ENCODE data around the gene ECI1. TPM values are rescaled to one million over a fixed set of nuclear protein-coding genes. Genes with fewer than 3 reads are reported as not detected.

ECI1 gene
- total RNA-seq, 4 donors from 2014 or later, result 74.0 to 137 (median 79.3) TPM

DNA sequence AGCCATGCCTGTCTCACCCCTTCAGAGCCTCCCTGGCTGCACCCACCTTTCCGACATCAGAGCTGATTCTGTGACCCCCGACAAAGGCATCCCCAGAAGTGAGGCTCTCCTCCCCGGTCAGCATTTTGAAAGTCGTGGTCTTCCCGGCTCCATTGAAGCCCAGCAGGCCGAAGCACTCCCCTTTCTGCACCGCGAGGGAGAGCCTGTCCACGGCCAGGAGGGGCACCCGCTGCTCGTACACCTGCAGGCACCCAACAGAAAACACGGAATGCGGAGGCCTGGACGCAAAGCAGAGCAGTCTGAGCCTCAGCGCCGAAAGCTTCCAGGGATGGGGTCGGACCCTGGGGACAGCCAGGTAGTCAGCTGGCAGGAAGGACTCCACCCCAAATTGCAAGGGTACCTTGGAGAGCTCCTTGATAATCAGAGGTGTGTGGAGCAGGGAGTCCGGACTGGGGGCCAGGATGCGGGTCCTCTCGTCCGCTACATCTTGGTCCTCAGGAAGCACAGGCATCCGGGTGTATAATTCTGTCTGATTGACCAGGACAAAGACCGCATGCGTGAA is 29.7 kb upstream of the ECI1 start:
- intact Hi-C loops (cut with DNase I; ENCODE audit: low total_unique reads), result no loop called here
- Histone ChIP-seq H3K4me1 (peaks cover 8 to 12% of the 10 kb centered on the region in 2 donors), H3K9me3 (no peaks in the 10 kb centered on the region), H3K4me3 (no peak overlapping the region), H3K36me3 (peaks cover 0 to 5% of the 10 kb centered on the region in 2 donors), H3K27me3 (no peaks in the 10 kb centered on the region), H3K27ac (no peak overlapping the region)
- no peak for TF ChIP-seq POLR2A (IDR thresholded peaks at IDR 0.05)
- TF ChIP-seq, protein P1, sequence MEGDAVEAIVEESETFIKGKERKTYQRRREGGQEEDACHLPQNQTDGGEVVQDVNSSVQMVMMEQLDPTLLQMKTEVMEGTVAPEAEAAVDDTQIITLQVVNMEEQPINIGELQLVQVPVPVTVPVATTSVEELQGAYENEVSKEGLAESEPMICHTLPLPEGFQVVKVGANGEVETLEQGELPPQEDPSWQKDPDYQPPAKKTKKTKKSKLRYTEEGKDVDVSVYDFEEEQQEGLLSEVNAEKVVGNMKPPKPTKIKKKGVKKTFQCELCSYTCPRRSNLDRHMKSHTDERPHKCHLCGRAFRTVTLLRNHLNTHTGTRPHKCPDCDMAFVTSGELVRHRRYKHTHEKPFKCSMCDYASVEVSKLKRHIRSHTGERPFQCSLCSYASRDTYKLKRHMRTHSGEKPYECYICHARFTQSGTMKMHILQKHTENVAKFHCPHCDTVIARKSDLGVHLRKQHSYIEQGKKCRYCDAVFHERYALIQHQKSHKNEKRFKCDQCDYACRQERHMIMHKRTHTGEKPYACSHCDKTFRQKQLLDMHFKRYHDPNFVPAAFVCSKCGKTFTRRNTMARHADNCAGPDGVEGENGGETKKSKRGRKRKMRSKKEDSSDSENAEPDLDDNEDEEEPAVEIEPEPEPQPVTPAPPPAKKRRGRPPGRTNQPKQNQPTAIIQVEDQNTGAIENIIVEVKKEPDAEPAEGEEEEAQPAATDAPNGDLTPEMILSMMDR (IDR thresholded peaks at IDR 0.05 in 4 of 5, conservative IDR thresholded peaks at IDR 0.05 in 1 of 5), result no peak
- ATAC-seq, result no peak
- in situ Hi-C loops (cut with MboI; ENCODE audit: low sequenced_read_pairs in 4 of 4), result no loop called here
- DNase-seq, result no peak

DNA sequence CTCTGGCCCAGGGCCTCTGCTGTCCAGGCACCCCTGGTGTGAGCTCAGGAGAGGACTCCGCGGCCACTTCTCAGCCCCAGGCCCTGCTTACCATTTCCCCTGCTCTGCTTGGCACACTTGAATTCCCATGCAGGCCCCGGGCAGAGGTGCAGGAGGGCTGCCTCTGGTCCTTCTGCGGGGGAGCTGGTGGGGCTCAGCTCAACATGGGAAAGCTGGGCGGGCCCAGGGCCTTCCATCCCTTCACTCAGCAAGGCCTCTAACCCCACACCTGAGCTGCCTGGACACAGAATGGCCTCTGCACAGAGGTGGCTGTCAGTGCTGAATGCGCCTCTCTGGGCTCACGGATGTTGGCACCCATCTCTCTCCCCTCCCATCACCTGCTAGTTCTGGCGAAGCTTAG is 29.1 kb upstream of the ECI1 start:
- Histone ChIP-seq H3K9me3 (no peaks in the 10 kb centered on the region), H3K36me3 (peaks cover 0 to 5% of the 10 kb centered on the region in 2 donors), H3K4me3 (no peak overlapping the region), H3K27me3 (no peaks in the 10 kb centered on the region), H3K27ac (no peak overlapping the region), H3K4me1 (peaks cover 8 to 13% of the 10 kb centered on the region in 2 donors)
- DNase-seq, result no peak
- ATAC-seq, result no peak
- in situ Hi-C loops (cut with MboI; ENCODE audit: low sequenced_read_pairs in 4 of 4), result no loop called here
- intact Hi-C loops (cut with DNase I; ENCODE audit: low total_unique reads), result no loop called here
- TF ChIP-seq, protein P1 (IDR thresholded peaks at IDR 0.05 in 4 of 5, conservative IDR thresholded peaks at IDR 0.05 in 1 of 5), result no peak
- TF ChIP-seq POLR2A (IDR thresholded peaks at IDR 0.05), result no peak

- ATAC-seq (no peak), DNase-seq (no peak)
- in situ Hi-C loops (cut with MboI; ENCODE audit: low sequenced_read_pairs in 4 of 4), result no loop called here
- Histone ChIP-seq H3K27me3 (no peaks in the 10 kb centered on the region), H3K4me1 (peaks cover 8 to 13% of the 10 kb centered on the region in 2 donors), H3K9me3 (no peaks in the 10 kb centered on the region), H3K36me3 (peaks cover 0 to 5% of the 10 kb centered on the region in 2 donors), H3K4me3 (no peak overlapping the region), H3K27ac (no peak overlapping the region)
- TF ChIP-seq, protein P1 (IDR thresholded peaks at IDR 0.05 in 4 of 5, conservative IDR thresholded peaks at IDR 0.05 in 1 of 5), result no peak
- no peak for TF ChIP-seq POLR2A (IDR thresholded peaks at IDR 0.05)
- intact Hi-C loops (cut with DNase I; ENCODE audit: low total_unique reads), result no loop called here
Measured at GRCh38 chr16:2278956-2279800, 27.8 kb upstream of the ECI1 start.

- Histone ChIP-seq H3K36me3 (peaks cover 0 to 5% of the 10 kb centered on the region in 2 donors), H3K4me1 (peaks cover 8 to 13% of the 10 kb centered on the region in 2 donors), H3K4me3 (no peak overlapping the region), H3K27ac (no peak overlapping the region), H3K9me3 (no peaks in the 10 kb centered on the region), H3K27me3 (no peaks in the 10 kb centered on the region)
- in situ Hi-C loops (cut with MboI; ENCODE audit: low sequenced_read_pairs in 4 of 4), result no loop called here
- ATAC-seq, result no peak
- DNase-seq, result no peak
- intact Hi-C loops (cut with DNase I; ENCODE audit: low total_unique reads), result no loop called here
- TF ChIP-seq, protein P1 (IDR thresholded peaks at IDR 0.05 in 4 of 5, conservative IDR thresholded peaks at IDR 0.05 in 1 of 5), result no peak
- no peak for TF ChIP-seq POLR2A (IDR thresholded peaks at IDR 0.05)
Measured at GRCh38 chr16:2278272-2278608, 26.9 kb upstream of the ECI1 start.

All from gastrocnemius medialis (tissue), 4 donors.